ENCODE results near the gene TBC1D13.

The TBC1D13 gene, protein sequence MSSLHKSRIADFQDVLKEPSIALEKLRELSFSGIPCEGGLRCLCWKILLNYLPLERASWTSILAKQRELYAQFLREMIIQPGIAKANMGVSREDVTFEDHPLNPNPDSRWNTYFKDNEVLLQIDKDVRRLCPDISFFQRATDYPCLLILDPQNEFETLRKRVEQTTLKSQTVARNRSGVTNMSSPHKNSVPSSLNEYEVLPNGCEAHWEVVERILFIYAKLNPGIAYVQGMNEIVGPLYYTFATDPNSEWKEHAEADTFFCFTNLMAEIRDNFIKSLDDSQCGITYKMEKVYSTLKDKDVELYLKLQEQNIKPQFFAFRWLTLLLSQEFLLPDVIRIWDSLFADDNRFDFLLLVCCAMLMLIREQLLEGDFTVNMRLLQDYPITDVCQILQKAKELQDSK

DNA sequence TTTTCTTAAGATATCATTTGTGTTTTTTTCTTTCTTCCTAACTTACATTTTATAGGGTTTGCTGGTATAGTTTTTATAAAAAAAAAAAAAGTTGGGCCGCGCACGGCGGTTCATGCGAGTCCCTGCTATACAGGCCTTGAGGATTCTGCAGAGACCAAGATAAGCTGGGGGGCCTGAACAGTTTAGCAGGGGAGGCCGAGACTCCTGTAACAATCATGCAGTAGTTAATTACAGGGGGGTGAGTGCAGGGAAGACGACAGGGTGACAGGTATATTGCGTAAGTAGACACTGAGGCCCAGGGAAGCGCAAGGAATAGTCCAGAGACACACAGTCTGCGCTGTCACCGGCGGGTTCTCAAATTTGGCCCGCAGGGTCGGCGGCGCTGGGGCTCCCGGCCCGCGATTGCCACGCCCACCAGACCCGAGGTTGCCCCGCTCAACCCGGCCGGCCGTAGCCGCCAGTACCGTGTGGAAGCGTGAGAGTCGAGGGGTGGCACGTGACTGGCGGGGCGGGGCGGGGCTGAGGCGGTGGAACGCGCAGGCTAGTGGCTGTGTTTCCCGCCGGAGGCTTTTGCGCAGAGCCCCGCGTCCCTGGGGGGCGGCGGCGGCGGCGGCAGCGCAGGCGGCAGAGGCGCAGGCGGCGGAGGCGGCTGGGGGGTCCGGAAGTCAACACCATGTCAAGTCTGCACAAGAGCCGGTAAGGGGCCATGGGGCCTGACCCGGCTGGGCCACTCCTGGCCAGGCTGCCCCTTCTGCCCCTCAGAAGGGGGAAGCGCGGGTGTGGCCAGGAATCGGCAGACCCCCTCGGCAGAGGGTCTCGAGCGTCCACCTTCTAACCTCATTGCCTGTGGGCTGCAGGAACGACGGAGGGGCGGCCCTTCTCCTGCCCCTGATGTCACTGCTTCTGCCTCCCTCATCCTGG, at the start of gene TBC1D13:
TBC1D13 (plus strand) TSS at position 573 of the 921 bp plus-strand sequence; CDS start at position 674, 101 bp downstream.
- peak within 1 kb of the TSS; percentile 100 for H3K4me3 Mint-ChIP-seq
- ATAC-seq (ENCODE audit: low read depth), result peak; percentile 93
- H3K4me1 Mint-ChIP-seq, result peaks cover 12% of the 10 kb centered on the region
- no peaks in the 10 kb centered on the region for H3K9me3 Mint-ChIP-seq
- no peaks in the 10 kb centered on the region for H3K27me3 Mint-ChIP-seq
- H3K36me3 Mint-ChIP-seq, result peaks cover 6% of the 10 kb centered on the region
- H3K27ac Mint-ChIP-seq, result peak within 1 kb of the TSS; percentile 96
- DNase-seq (ENCODE audit: low spot score in 2 of 2), result peak; percentile 95 to 96

DNA sequence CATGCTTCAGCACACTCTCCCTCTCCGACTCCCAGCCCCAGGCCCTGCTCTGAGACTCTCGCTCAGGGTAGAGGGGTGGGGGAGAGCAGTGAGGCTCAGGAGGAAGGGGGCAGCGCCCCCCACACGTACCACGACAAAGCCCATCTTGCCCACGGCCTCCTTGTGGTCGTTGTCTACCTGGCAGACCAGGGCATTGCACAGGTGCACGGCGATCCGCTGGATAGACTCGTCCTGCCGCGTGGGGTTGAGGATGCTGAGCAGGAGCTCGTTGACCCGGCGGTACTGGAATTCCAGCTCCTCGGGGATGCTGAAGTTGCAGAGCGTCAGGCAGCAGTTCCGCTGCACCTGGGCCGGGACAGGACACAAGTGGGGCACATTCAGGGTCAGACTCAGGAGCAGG, 44.7 kb upstream of the TBC1D13 start:
- no peaks in the 10 kb centered on the region for H3K27me3 Mint-ChIP-seq
- H3K9me3 Mint-ChIP-seq, result no peaks in the 10 kb centered on the region
- no peaks in the 10 kb centered on the region for H3K4me1 Mint-ChIP-seq
- no peak overlapping the region for H3K27ac Mint-ChIP-seq
- DNase-seq (ENCODE audit: low spot score in 2 of 2), result no peak
- H3K36me3 Mint-ChIP-seq, result peaks cover 6% of the 10 kb centered on the region
- H3K4me3 Mint-ChIP-seq, result no peak overlapping the region
- ATAC-seq (ENCODE audit: low read depth), result no peak

DNA sequence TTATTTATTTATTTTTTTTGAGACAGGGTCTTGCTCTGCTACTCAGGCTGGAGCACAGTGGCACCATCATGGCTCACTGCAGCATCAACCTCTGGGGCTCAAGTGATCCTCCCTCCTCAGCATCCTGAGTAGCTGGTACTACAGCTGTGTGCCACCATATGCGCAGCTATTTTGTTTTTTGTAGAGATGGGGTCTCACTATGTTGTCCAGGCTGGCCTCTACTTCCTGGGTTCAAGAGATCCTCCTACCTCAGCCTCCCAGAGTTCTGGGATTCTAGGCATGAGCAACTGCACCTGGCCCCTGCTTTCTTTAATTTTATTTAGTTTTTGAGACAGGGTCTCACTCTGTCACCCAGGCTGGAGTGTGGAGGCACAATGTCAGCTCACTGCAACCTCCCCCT, 43.6 kb upstream of the TBC1D13 start:
- no peak overlapping the region for H3K4me3 Mint-ChIP-seq

DNA sequence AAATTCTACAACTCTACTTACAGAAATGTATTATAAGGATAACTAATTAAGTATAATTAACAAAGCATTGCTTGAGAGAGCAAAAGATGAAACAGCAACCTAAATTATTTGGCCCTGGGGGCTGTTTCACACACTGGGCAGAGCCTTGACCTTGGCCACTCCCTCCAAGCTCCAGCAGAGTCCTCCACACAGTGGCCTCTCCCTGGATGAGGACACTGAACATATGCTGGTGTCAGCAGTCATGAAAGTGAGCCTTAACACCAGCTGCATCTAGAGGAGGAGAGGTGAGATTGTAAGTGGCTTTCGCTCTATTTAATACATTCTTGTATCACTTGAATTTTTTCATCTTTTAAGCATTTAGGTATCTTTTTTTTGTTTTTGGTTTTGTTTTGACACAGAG, 39.8 kb upstream of the TBC1D13 start:
- Mint-ChIP-seq H3K4me3 (no peak overlapping the region), H3K36me3 (peaks cover 9% of the 10 kb centered on the region), H3K27me3 (no peaks in the 10 kb centered on the region), H3K9me3 (no peaks in the 10 kb centered on the region), H3K27ac (no peak overlapping the region), H3K4me1 (no peaks in the 10 kb centered on the region)
- DNase-seq (ENCODE audit: low spot score in 2 of 2) (no peak), ATAC-seq (ENCODE audit: low read depth) (no peak)

More for the DNA sequence above, 43.6 kb upstream of the TBC1D13 start:
- Mint-ChIP-seq H3K4me1 (no peaks in the 10 kb centered on the region), H3K27me3 (no peaks in the 10 kb centered on the region), H3K9me3 (no peaks in the 10 kb centered on the region), H3K27ac (no peak overlapping the region), H3K36me3 (peaks cover 6% of the 10 kb centered on the region)
- DNase-seq (ENCODE audit: low spot score in 2 of 2), result no peak
- ATAC-seq (ENCODE audit: low read depth), result no peak

DNA sequence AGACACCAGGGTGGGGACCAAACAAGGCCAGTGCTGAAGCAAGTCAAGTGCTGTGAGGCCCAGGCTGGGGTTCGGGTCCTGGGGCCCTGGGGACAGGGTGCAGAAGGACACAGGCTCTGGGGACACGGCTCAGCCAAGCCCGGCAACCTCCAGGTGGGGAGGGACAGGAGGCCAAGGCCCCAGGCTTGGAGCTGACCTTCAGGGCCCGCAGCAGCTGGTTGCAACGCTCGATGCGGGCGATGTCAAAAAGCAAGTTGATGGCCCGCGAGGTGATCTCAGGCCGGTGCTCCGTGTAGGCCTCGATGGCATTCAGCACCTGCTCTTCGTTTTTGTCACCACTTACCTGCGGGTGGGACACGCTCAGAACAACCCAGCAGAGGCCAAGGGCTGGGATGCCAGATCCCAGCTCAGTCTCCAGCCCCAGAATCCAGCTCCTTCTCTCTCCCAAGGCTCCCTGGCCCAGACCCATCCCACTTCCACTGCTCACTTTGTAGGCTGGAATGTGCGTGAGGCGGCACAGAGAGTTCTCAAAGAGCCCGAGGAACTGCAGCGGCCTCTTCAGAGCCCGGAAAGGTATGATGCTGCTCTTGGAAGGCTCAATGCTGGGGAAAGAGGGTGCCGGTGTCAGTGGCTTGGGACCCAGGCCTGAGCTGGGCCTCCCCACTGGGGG, 36.0 kb upstream of the TBC1D13 start:
- no peak for DNase-seq (ENCODE audit: low spot score in 2 of 2)
- H3K36me3 Mint-ChIP-seq, result peaks cover 12% of the 10 kb centered on the region

DNA sequence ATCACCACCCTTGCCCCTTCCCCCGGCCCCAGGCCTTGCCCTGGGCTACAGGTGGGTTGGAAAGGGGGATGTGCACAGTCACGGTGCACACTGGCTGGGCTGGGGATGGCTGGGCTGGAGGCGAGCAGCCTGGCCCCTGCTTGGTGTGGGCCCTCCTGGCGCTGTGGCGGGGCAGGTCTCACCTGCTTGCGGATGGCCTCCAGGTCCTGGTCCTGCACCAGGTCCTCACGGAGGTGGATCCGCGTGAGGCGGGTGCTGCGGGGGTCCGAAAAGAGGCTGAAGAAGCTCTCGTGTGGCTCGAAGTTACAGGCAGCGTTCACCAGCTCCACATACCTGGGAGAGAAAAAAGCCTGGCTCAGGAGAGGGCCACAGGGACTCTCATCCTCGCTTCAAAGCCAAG, 33.4 kb upstream of the TBC1D13 start:
- Mint-ChIP-seq H3K27me3 (no peaks in the 10 kb centered on the region), H3K27ac (no peak overlapping the region), H3K9me3 (no peaks in the 10 kb centered on the region), H3K4me3 (no peak overlapping the region), H3K36me3 (peaks cover 12% of the 10 kb centered on the region), H3K4me1 (peaks cover 5% of the 10 kb centered on the region)
- DNase-seq (ENCODE audit: low spot score in 2 of 2) (no peak), ATAC-seq (ENCODE audit: low read depth) (no peak)

More for the DNA sequence above, 36.0 kb upstream of the TBC1D13 start:
- Mint-ChIP-seq H3K9me3 (no peaks in the 10 kb centered on the region), H3K4me1 (peaks cover 2% of the 10 kb centered on the region), H3K27me3 (no peaks in the 10 kb centered on the region), H3K4me3 (no peak overlapping the region), H3K27ac (no peak overlapping the region)
- no peak for ATAC-seq (ENCODE audit: low read depth)

DNA sequence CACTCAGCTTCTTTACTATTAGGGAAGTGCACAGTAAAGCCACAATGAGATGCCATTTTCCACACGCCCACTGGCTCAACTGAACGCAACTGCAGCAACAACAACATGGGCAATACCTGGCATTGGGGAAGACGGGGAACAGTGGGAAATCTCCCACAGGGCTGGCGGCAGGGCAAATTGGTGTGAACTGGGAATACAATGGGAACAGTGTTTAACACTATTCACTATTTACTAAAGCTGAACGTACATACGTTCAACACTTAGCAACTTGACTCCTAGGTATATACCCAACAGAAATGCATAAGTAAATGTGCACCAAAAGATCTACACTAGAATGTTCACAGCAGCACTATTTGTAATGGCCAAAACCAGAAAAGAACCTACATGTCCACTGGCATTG, 29.5 kb upstream of the TBC1D13 start:
- DNase-seq (ENCODE audit: low spot score in 2 of 2), result no peak
- Mint-ChIP-seq H3K4me3 (no peak overlapping the region), H3K9me3 (no peaks in the 10 kb centered on the region), H3K27me3 (no peaks in the 10 kb centered on the region), H3K36me3 (peaks cover 3% of the 10 kb centered on the region), H3K4me1 (peaks cover 5% of the 10 kb centered on the region), H3K27ac (no peak overlapping the region)
- no peak for ATAC-seq (ENCODE audit: low read depth)

DNA sequence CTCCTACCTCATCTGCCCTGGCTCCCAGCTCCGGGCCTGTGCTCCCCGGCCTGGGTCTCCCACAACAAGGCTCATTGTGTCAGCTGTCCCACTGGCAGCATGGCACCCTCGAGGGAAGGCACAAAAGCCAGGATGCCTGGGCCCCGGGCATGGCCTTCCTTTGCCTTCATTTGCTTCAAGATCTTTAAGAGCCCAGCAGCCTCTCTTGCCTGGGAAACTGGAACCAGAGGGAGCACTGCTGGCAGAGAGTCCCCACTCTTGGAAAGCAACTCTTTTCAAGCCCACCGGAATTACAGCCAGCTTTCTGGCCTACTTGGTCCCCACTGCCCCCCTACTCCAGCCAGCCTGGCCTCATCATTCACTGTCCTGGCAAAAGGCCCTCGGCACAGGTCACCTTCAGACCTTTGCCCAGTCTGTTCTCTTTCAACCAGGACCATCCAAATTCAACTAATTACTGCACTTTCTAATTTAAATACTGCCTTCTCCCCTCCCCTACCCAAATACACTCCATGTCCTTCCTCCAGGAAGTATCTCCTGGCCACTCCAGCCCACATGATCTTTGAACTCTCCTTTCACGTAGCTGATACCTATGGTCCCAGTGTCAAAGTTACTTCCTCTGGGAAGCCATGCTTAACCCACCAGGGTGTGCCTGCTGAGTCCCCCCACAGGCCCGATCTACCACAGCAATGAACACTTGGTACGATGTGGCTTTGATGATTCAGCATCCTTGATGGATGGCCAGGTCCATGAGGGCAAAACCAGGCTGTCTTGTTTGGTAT, 24.2 kb upstream of the TBC1D13 start:
- Mint-ChIP-seq H3K4me3 (no peak overlapping the region), H3K9me3 (no peaks in the 10 kb centered on the region), H3K27ac (no peak overlapping the region), H3K4me1 (peaks cover 12% of the 10 kb centered on the region), H3K27me3 (no peaks in the 10 kb centered on the region), H3K36me3 (peaks cover 8% of the 10 kb centered on the region)
- ATAC-seq (ENCODE audit: low read depth) (no peak), DNase-seq (ENCODE audit: low spot score in 2 of 2) (no peak)

DNA sequence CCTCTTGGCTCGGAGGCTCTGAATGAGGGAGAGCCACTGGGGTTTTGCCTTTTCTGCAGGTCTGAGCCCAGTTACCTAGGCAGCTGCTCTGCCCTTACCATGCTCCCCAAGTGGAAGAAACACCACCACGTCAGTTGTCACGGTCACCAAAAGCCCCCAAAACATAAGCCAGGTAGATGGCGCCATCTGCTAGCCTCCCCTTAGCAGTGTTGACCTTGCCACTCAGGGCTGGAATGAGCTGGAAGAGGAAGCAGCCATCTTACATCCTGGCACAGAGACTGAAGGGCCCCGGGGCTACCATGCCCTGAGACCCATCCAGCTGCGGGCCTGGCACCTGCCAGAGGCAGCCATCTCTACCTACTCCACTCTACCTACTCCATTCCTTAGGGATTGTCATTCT, 22.7 kb upstream of the TBC1D13 start:
- Mint-ChIP-seq H3K4me1 (peaks cover 20% of the 10 kb centered on the region), H3K27me3 (no peaks in the 10 kb centered on the region), H3K4me3 (no peak overlapping the region), H3K36me3 (peaks cover 8% of the 10 kb centered on the region), H3K9me3 (no peaks in the 10 kb centered on the region), H3K27ac (no peak overlapping the region)
- DNase-seq (ENCODE audit: low spot score in 2 of 2) (no peak), ATAC-seq (ENCODE audit: low read depth) (no peak)

DNA sequence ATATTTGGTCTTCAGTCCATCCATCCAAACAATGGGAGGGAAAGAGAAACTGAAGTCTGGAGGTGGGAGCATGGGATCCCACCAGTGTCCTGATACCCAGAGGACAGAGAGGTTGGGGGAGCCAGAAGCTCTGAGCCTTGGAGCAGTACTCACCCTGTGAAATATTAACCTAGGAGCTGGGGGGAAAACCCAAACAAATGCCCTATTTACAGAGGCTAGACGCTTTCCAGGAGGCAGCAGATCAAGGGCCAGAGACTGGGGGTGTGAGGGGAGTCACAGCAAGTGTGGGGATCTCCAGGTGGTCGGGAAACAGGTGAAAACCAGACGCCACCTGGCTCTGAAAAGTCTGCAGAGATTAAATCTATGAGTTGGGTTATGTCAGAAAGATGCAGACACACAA, 21.6 kb upstream of the TBC1D13 start:
- no peak overlapping the region for H3K27ac Mint-ChIP-seq
- no peak overlapping the region for H3K4me3 Mint-ChIP-seq
- no peaks in the 10 kb centered on the region for H3K27me3 Mint-ChIP-seq
- DNase-seq (ENCODE audit: low spot score in 2 of 2) (no peak), ATAC-seq (ENCODE audit: low read depth) (no peak)
- no peaks in the 10 kb centered on the region for H3K9me3 Mint-ChIP-seq
- H3K36me3 Mint-ChIP-seq, result peaks cover 12% of the 10 kb centered on the region
- H3K4me1 Mint-ChIP-seq, result peaks cover 27% of the 10 kb centered on the region

DNA sequence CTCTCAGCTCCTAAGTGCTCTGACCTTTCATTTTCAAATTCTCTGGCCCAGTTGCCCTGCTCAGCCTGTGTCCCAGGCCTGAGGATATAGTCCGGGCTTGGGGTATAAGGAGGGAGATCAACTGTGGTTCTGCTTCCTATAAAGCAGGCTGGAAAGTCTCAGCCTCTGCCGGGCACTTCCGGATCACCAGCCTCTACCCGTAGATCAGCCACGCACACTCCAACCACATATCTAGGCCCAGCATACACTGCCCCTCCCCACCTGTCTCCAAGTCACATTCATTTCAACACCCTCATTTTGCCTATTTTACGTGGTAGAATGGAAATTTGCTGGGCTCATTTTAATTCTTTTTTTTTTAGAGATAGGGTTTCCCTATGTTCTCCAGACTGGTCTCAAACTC, 18.4 kb upstream of the TBC1D13 start:
- Mint-ChIP-seq H3K27me3 (no peaks in the 10 kb centered on the region), H3K9me3 (no peaks in the 10 kb centered on the region), H3K4me3 (no peak overlapping the region), H3K27ac (no peak overlapping the region), H3K4me1 (peaks cover 31% of the 10 kb centered on the region), H3K36me3 (peaks cover 9% of the 10 kb centered on the region)
- DNase-seq (ENCODE audit: low spot score in 2 of 2) (no peak), ATAC-seq (ENCODE audit: low read depth) (no peak)

DNA sequence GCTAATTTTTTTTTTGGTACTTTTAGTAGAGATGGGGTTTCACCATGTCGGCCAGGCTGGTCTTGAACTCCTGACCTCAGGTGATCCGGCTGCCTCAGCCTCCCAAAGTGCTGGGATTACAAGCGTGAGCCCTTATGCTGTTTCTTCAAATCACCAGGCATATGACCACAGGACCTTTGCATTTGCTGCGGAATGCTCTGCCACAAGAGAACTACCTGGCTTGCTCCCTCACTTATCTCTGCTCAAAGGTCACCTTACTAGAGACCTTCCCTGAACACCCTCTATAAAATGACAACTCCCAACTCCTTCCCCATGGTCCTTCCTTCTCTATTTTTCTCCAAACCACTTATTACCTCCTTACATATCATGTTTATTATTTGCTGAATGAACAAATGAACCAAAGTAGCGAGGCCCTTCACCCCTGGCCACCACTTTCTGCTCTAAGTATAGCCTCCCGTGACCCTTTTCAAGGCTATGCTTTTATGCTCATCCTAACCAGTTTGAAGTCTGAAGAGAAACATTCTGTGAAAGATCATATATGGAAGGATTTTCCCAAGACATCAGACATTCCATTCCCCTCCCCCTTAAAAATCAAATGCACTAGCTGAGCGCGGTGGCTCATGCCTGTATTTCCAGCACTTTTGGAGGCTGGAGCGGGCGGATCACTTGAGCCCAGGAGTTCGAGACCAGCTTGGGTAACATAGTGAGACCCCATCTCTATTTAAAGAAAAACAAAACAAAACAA, 16.6 kb upstream of the TBC1D13 start:
- Mint-ChIP-seq H3K36me3 (peaks cover 13% of the 10 kb centered on the region), H3K4me3 (peak overlapping the region; percentile 96), H3K27me3 (no peaks in the 10 kb centered on the region), H3K4me1 (peaks cover 30% of the 10 kb centered on the region), H3K9me3 (peaks cover 4% of the 10 kb centered on the region), H3K27ac (peak overlapping the region; percentile 97)
- no peak for ATAC-seq (ENCODE audit: low read depth)
- no peak for DNase-seq (ENCODE audit: low spot score in 2 of 2)

All from memory B cell (primary cell).